ENCODE results near the gene RBM33.

Gene RBM33

GRCh38 chr7:155758348-155758747 is 113.9 kb downstream of the RBM33 start:
- TF ChIP-seq ZFX (IDR thresholded peaks at IDR 0.05) = no peak
- TF ChIP-seq, protein P1, sequence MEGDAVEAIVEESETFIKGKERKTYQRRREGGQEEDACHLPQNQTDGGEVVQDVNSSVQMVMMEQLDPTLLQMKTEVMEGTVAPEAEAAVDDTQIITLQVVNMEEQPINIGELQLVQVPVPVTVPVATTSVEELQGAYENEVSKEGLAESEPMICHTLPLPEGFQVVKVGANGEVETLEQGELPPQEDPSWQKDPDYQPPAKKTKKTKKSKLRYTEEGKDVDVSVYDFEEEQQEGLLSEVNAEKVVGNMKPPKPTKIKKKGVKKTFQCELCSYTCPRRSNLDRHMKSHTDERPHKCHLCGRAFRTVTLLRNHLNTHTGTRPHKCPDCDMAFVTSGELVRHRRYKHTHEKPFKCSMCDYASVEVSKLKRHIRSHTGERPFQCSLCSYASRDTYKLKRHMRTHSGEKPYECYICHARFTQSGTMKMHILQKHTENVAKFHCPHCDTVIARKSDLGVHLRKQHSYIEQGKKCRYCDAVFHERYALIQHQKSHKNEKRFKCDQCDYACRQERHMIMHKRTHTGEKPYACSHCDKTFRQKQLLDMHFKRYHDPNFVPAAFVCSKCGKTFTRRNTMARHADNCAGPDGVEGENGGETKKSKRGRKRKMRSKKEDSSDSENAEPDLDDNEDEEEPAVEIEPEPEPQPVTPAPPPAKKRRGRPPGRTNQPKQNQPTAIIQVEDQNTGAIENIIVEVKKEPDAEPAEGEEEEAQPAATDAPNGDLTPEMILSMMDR (conservative IDR thresholded peaks at IDR 0.05) = no peak
- no peak overlapping the region for H3K27ac ChIP-seq

DNA sequence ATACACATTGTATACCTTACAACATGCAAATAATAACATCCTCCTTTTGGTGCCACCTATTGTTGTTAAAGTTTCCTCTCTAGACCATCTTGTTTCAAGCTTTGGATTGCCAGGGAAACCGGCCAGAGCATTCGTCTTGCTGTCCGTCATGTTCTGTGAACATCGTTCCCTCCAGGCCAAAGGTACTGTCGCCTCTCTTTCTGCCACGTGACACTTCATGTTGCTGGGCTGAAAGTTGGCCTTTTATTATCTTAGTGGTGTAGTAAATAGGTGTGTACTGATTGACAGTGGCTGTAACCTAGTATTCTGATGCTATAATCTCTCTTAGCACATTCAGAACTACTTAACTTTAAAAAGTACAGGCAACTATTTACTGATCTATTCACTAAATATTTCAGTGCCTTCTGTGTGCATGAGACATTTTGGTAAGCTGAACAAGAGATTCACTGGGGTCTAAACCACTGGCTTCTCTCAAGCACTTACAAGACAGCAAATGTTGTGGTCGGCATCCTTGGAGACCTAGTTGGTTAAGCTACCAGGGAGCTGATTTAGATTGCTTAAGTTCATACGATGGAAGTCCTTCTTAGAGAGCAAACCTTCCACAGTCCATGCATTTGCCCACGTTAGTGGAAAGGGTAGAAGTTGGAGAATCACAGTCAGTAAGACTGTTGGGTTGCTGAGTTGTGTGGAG is 115.4 kb downstream of the RBM33 start:
- TF ChIP-seq, protein P1 (conservative IDR thresholded peaks at IDR 0.05) = no peak
- no peak for TF ChIP-seq ZFX (IDR thresholded peaks at IDR 0.05)
- no peak overlapping the region for H3K27ac ChIP-seq

- no peak overlapping the region for H3K27ac ChIP-seq
- TF ChIP-seq, protein P1 (conservative IDR thresholded peaks at IDR 0.05) = no peak
- no peak for TF ChIP-seq ZFX (IDR thresholded peaks at IDR 0.05)
Measured at GRCh38 chr7:155761162-155761561, 116.7 kb downstream of the RBM33 start.

DNA sequence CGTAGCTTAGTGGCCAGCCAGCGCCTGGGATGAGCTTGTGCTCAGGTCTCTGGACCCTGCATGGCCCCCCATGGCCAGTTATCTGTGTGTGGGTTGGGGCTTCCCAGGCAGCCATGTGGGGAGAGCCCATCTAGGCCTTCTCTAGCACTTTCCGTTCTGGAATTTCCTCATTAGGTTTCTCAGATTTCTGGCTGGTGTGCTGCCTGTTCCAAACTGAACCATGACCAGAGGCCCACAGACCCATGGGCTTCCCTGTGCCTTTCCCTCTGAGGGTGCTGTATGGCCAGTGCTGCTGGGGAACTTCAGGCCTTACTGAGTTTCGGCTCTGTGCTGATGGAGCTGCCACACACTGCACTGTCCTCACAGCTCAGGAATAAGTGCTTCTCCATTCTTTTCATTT is 117.6 kb downstream of the RBM33 start:
- TF ChIP-seq, protein P1 (conservative IDR thresholded peaks at IDR 0.05) = no peak
- no peak for TF ChIP-seq ZFX (IDR thresholded peaks at IDR 0.05)
- H3K27ac ChIP-seq = no peak overlapping the region

DNA sequence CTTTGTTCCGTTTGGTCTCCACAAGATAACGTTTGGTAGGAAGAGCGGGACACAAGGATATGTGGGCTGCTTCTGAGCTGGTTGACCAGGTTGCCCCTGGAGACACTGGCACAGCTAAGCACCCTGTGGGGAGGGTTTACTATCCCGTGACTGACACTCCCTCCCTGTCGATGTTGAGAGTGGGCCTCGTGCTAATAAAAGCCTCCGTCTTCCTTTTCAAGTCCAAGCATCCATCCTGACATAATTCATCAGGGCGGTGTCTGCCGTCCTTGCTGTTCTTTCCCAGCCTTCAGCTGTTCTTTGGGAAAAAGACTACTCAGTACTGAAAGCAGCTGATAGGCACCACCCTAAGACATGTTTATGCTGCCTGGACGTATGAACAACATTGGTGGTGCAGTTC is 118.2 kb downstream of the RBM33 start:
- no peak for TF ChIP-seq ZFX (IDR thresholded peaks at IDR 0.05)
- TF ChIP-seq, protein P1 (conservative IDR thresholded peaks at IDR 0.05) = no peak
- no peak overlapping the region for H3K27ac ChIP-seq

DNA sequence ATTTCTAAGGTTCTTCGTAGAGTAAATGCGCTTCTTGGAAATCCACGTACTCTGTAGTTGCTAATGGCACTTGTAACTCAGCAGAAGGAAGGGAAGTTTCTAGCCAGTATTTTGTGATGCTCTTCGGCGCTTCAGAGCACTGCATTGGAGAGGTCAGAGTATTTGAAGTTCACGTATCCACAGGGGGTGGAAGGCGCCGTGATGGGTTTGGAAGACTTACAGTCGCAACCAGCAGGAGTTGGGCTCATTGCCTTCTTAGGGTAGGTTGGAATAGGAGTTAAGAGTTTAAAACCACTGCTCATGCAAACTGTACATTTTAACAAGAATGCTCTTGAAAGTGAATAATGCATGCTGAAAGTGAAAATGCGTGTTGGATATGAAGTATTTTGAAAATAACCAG is 118.7 kb downstream of the RBM33 start:
- no peak overlapping the region for H3K27ac ChIP-seq
- TF ChIP-seq, protein P1 (conservative IDR thresholded peaks at IDR 0.05) = no peak
- no peak for TF ChIP-seq ZFX (IDR thresholded peaks at IDR 0.05)

DNA sequence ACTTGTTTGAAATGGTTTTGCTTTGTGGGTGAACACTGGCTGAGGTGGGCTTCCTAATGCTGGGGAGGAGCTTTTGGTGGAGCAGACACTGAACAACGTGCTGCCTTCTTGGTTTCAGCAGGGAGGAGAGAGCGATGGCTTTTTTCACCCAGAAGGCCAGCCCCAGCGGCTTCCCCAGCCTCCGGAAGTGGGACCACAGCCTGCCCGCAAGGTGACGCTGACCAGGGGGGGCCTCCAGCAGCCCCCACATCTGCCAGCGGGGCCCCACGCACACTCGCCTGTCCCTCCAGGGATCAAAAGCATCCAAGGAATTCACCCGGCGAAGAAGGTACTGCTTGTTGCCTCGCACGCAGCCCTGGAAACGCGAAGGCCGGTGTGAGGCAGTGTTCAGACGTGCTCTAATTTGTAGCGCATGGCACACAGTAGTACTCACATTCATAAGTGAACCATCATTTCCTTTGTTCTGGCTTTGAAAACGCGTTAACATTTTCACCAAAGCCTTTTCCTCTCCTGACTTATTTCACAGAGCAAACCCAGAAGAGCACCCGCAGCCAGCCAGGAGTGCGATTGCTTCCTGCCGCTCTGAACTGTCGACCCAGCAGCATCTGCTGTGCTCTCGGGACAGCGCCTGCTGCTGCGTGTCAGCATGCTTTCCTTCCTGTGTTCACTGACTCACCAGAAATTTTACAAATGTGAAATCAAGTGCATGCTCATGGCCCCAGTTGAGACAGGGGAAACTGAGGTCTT is 119.4 kb downstream of the RBM33 start:
- no peak overlapping the region for H3K27ac ChIP-seq
- TF ChIP-seq, protein P1 (conservative IDR thresholded peaks at IDR 0.05) = no peak
- no peak for TF ChIP-seq ZFX (IDR thresholded peaks at IDR 0.05)

Data from C4-2B (cell line).